NCI-H1436 treated with DMSO at 0.1 percent for 48 hours (cell line): ENCODE results near the gene RAP1A.
"Not testable (repeated sequence)": the region's sequence is repeated elsewhere in the genome, so short reads cannot be mapped to it uniquely, and the experiment has no call there.

Experiments
- DNase-seq: peaks from one replicate; lab custom pipeline; 2025; lab: John Stamatoyannopoulos, UW

The RAP1A gene

DNA sequence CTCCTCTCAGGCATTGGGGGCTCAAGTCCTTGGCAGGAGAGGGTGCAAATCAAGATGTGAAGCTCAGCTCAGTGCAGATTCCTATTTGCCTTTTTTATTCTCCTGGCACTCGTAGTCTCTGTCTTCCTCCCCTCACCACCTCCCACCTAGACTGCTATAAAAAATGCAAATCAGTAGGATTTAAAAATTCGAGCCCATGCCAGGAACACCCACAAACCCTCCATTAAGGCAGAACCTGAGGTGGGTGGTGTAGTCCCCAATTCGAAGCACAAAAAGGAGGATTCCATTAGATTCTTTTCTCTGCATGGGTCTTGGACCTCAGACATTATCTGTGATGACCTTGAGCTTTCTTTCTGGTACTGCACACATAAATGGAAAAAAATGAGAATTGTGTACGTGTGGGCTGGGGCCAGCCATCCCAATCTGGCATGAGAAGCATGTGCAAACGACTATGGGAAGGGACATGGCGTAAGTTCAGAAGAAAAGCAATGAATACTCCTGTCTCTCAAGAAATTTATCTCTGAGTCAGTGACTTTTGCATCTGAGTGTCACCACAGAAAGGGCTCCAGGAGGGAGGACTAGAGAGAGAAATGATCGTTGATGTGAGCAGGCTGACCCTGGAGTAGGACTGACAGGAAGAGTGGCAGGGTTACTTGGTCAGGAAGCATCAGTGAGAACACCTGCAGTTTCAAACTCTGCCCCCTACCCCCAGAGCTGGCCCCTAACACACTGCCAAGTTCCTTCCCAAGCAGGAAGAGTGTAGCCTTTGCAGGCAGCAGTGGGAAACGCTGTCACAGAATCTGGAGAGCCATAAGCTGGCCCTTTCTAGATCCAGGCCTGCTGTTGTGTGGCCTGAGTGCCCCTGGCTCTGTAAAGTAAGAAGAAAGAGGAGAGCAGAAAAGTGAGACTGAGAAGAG is 117.9 kb downstream of the RAP1A start:
- DNase-seq: no peak

DNA sequence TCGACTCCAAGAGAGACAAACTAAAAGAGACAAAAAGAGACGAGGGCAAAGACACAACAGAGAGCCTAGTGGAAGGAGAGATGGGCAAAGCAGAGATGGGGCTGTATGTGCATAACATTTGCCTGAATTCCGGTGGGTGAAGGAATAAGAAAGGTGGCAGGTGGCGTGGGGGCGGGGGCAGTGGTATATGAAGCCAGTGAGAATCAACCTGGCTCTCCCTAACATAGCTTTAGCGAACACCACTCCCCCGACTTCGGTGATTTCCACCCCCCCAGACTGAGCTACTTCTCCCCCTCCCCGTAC is 118.5 kb downstream of the RAP1A start:
- DNase-seq: no peak

DNA sequence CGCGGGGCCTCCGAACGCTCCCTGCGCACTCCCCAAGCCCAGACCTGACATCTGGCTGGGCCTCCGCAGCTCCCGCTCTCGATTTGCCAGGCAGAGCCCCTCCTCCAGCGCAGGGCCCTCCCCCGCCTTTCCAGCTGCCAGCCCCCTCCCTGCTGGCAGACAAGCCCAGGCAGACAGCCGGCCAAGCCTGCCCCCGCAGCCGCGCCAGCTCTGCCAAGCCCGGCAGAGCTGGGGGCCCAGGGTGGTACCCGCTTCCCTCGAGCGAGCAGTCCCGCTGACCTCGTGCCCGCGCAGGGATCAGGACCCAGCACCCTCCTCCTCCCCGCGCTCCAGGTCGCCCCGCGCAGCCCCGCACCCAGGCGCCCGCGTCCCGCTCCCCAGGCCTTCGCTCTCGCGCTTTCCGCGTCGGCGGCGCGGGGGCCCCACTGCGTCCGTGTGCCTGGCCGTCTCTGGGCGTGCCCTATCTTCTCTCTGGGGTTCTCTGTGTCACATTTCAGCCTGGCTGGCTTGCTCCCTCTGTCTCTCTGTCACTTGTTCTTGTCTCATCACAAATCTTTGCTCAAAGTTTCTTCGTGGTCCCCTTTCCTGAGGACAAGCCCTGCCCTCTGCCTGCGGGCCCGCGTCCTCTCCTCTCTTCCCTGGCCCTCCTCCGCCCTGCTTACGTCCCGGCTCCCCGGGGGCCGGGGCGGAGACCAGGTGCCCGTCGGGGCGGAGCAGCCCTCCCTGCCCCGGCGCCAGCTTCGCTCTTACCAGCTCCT is 119.0 kb downstream of the RAP1A start:
- no peak for DNase-seq

DNA sequence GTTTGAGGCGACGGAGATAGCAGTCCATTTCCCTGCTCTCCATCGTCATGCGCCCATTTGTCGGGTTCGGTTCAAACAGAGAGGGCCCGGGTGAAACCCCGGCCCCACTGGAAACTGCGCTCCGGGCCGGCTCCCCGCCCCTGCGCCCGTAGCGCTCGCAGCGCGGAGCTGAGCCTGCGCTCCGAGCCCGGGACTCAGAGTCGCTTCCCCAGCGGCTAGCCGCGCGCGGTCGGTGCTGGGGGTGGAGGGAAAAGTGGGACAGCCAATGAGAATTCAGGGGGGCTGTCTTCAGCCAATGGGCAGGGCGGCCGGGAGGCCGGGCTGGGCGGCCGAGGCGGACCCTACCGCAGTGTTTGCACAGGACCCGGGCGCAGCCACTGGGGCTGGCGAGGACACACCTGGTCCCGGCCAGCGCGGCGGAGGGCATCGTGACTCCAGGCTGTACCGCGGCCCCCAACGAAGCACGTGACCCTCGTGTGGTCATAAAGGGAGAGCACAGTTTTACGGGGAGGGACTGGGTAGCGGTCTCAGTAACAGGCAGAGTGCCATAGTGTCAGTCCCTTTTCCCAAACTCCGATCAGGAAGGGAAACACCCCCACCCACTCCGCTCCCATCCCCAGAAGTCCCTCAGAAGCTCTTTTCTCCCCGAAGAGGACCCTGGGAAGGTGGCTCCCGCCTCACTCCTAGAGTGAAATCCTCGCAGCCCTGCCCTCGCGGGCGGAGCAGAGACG is 119.8 kb downstream of the RAP1A start, which contains the start of gene INKA2:
Gene INKA2, minus strand, starts transcription at position 202 of the 731 bp plus-strand sequence. Its CDS starts 153 bp downstream, at position 49.
- DNase-seq: peak; percentile 47

DNA sequence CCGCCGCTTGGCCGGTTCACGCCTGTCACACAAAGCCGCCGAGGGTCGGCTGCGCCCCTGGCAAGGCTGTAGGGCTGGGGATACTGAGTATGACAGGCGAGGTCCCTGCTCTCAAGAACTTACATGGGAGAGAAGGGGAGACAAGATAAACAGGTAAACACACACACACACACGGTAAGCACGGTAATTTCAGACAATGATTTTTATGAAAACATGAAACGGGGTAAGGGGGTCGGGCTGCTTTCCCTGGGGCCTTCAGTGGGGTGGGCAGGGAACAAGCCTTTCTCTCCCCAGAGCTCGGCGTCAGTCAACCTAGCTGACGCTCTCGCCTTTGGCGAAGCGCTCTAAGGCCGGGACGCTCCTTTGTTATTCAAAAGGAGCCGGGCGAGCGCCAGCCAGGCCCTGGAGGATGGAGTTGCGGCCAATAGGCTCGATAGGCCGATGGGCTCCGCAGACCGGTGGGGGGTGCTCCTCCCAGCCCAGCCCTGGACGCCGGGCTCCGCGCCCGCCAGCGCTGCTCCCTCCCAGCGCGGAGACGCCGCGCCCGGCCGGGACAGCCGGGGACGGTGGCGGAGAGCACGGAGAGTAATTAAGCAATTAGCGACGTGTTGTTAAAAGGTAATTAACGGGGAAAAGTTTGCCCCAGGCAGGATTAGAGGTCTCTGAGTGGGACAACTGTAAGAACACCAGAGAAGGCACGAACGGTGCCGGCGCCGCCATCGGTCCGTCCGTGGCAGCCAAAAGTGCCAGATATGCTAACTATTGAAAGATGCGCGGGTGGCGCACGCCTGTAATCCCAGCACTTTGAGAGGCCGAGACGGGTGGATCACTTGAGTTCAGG is 120.6 kb downstream of the RAP1A start:
- no peak for DNase-seq

DNA sequence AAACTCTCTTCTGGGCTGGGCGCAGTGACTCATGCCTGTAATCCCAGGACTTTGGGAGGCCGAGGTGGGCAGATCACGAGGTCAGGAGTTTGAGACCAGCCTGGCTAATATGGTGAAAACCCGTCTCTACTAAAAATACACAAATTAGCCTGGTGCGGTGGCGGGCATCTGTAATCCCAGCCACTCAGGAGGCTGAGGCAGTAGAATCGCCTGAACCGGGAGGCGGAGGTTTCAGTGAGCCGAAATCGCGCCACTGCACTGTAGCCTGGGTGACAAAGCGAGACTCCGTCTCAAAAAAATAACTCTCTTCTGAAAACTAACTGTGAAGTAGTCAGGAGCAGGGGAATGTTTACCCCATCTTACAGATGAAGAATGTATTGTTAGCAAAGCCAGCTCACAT is 122.7 kb downstream of the RAP1A start:
- not testable (repeated sequence) for DNase-seq

DNA sequence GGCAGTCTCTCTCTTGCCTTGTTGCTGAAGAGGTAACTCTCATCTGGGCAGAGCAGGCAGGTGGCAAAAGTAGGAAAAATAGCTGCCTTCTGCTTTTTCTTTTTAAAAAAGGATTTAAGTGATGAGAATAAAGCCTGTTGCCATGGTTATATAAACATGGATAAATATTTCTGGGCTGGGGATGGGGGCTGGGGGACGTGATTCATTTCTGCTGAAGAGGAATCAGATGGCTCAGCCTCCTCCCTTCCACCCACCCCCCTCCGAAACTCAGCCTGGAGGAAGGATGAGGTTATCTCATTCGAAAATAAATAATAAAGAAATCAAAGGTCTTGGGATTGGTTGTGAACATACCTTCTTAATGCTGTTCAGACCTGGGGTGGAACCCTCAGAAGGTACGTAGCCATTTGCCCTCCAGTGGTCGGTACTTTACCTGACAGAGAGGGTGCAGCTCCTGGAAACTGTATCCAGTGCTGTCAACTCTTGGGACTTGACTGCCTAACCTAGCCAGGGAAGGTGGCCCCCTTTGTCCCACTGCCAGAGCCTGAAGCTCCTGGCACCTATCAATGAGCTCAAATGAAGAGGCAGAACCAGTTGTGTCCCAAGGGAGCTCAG is 123.5 kb downstream of the RAP1A start:
- no peak for DNase-seq

DNA sequence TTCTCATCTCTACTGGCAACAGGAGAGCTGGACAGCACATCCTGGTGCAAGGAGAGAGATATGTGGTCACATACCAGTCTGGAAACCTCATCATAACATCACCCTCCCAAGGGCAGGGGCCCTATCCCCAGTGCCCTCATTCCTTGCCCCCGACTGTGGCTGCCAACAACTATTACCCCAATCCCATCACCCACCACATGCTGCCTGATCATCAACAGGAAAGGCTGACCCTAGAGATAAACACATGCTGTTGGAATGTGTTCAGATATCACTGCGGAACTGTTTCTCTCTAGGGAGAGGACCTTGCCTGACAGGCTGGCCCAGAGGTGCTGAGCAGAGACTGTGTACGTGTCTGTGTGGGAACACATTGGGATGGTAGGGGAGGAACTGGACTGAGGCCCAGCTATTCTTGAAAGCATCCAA is 124.1 kb downstream of the RAP1A start:
- no peak for DNase-seq

DNA sequence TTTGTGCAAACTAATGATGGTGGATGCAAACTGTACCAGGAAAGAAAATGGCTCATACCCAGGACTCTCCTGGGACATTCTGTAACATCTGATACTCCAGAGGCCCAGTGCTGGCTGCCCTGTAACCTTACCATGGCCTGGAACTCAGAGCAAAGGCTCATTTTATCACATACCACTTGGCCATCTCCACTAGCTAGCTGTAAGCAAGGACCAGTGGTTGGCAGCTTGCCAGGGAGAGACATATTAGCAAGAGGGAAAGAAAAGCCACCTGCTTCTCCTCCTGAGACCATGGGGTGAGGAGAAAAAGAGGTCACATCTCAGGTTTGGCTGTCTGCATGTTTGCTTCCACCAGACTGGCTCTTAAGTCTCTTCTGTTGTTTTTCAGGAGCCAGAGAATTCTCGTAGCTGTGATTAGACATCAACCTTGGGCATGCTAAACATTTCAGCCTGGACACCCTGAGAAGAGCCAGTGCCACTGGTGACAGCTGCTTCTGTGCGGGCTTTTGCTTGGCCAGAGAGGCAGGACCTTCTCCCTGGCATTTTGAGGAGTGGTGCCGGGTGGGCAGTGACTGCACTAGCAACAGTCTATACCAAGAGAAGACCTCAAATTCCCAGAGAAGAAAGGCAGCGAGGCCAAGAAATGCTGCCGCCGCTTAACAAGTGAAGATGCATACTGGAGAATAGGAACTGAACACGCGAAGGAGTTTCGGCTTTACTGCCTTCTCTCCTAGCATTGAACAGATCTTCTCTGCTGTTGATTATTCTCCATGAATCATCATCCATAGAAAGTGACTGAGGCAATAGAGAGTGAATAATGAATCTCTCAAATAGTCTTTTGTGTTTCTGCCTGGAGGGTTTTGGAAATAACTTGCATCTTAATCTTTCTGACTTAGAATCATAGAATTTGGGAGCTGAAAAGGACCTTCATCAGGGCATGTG is 126.4 kb downstream of the RAP1A start:
- DNase-seq: no peak

DNA sequence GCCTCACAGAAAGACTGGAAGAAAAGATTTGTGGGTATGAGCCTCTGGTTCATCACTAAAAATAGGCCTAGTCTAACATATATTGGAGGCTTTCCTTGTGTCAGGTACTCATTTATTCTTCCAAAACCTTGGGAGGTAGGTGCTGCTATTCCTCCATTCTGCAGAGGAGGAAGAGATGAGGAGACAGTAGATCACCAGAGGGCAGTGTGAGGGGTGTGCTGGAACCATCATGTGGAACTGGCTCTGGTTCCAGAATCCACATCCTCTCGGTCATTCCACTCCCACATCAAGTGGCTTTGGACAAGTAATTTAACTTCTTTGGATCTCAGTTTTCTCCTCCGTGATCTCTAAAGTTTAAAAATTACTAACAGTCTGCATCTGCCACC is 127.0 kb downstream of the RAP1A start:
- no peak for DNase-seq

DNA sequence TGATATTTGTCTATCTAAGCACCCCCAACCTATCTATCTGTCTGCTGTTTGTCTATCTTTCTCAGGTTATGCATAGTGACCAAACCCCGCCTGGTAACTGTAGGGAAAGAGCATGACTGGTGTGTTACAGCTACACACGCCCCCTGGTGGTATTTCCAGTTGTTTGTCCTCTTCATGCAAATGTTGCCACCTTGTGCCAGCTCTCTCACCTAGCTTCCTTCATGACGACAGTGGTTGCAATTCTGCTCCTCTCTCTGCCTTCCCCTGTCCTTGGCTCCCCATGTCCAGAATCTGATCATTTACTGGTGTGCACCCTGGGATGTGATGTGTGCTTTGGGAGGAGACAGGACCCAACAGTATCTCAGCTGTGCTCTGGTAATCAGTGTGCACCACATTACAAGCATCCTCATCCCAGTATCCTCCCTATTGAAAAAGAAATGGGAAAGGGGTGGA is 127.7 kb downstream of the RAP1A start:
- no peak for DNase-seq

DNA sequence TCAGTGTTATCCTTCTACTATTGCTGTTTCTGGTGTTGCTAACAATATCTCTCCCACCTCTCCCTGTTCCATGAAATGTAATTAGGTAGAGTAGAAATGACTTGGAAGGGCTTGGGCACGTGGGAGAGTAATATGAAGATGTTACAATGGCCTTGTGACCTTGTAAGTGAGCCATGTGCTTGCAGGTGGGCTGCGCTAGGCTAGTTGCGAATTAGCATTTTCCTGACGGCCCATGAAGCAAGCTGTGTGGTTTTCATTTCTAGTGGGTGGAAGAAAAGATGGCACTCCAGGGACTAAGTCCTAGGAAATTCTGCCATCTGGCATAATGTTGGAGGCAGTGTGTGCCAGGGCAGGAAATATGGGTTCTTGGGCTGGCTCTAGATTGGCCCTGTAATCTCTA is 128.4 kb downstream of the RAP1A start:
- no peak for DNase-seq

DNA sequence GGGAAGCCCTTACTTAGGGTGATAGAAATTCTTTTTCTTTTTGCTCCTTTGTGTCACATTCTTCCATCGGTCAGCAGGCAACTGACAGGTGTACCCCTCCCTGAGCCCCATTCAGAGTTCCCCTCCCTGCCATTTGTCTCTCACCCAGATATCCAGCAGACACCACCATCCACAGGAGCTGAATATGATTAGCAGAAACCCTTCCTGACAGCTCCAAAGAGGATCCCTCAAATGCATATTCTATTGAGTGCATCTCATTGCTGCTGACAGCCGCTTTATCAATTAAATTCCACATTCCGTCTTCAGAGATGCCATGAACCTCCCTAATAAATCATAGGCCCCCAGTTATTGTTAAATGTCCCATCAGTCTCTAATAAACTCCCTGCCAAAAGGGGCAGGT is 130.0 kb downstream of the RAP1A start:
- DNase-seq: no peak

DNA sequence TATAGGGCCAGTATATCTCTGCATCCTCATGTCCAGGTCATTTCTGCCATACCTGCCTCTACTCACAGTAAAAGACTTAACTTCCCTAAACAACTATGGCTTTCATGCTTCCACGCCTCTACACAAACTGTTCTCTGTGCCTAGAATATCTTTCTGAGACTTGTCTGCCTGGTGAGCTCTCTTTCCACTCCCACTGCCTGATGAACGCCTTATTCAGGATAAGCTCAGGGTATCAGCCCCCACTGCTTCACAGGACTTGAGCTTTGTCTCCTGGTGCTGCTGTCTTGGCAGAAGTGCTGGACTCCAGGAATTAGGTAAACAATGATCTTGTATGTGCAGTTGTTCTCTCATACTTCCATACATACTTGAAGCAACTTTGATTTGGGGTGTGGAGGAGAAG is 131.3 kb downstream of the RAP1A start:
- no peak for DNase-seq

DNA sequence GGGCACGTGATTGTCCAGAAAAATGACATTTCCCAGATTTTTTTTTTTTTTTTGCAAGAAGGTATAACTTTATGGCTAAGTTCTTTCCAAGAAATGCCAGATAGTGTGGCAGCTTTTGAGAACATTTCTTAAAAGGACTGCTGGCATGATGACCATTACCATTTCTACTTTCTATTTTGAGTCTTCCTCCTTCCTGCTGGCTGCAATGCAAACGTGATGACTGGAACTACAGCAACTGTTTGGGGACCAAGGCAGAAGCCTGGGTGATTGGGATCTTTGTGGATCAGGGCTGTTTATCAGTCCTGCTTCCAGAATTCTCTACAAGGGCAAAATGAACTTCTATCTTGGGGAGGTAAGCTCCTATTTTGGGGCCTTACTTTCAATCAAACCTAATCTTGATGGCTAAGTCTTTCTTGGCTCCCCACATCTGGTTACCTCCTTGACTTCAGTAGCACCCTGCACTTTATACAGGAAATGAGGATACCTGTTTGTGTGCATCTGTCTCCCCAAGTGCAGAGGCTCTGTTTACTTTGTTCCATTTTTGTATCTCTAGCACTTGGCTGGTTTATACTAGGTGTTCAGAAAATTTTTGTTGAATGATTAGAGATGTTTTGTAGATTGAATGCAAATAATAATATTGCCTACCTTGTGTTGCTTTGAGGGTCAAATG is 132.5 kb downstream of the RAP1A start:
- DNase-seq: no peak

DNA sequence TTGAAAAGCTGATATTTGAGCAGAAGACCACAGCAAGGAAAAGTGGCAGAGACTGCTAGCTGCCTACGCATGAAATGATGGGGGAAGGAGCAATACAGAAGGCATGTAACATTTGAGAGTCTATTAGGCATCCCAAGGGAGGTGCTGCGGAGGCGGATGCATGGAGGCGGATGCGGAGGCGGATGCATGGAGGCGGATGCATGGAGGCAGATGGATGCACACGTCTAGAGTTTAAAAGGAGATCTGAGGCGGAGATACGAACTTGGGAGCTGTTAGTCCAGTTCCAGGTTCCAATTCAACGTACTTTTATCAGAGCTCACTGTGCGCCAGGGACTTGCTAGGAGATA is 135.4 kb downstream of the RAP1A start:
- DNase-seq: peak; percentile 55

DNA sequence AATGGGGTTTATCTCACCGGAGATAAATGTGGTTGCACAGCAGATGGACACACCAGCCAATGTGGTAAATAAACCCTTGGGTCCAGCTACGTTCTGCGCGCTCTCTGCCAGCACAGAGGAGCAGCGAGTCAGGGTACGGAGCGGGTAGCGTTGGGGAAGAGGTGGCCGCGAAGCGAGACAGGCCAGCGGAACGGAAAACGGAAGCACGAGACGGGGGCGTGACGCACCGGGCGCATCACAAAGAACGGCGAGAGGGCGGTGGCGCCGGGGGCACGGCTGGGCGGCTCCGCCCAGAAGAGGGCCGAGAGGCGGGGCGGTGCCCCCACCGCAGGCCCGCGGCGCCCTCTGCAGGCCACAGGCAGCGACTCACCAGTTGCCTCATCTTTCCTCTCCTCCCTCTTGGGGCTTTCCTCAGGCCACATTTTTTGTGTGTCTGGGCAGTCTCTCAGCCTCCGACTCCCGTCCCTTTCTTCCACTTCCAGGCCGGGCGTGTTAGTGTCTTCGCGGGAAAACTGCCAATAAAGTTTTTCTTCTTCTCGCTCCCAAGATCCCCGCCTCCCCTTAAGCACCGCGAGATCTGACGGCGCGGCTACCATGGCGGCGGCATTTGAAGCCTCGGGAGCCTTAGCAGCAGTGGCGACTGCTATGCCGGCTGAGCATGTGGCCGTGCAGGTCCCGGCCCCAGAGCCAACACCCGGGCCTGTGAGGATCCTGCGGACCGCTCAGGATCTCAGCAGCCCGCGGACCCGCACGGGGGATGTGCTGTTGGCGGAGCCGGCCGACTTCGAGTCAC is 135.9 kb downstream of the RAP1A start, which contains the start of gene DDX20:
Gene DDX20, plus strand, starts transcription at position 571 of the 793 bp plus-strand sequence. Its CDS starts 24 bp downstream, at position 595.
- peak; percentile 88 for DNase-seq

DNA sequence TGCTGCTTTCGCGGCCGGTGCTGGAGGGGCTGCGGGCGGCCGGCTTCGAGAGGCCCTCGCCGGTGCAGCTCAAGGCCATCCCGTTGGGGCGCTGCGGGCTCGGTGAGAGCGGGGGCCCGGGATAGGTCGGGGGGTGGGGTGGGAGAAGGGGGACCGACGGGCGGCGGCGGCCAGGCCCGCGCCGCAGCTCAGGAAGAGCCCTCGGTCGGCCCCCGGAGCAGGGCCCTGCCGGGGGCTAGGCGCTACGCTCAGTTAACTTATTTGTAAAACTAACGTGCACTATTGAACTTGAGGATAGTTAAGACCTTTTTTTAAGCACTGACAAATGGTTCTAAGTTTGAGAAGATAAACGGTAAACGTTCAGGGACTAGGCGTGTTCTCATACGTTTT is 136.5 kb downstream of the RAP1A start:
- no peak for DNase-seq

DNA sequence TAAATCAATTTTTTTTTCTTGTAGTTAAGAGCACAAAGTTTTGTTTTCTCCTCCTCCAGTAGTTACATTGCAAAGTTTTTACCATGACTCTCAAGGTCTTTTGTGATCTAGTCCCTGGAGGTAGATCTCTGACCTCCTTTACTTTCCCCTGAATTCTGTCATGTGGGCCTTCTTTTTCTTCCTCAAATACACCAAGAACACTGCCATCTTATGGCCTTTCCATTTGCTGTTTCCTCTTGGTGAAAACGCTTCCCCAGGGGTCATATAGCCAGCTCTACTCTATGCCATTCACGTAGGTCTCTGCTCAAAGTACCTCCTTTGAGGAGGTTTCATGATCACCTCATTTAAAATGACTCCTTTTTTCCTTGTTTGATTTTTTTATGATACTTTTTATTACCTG is 138.8 kb downstream of the RAP1A start:
- no peak for DNase-seq
